ENCODE results near the gene VSIG10L2.

The VSIG10L2 gene

DNA sequence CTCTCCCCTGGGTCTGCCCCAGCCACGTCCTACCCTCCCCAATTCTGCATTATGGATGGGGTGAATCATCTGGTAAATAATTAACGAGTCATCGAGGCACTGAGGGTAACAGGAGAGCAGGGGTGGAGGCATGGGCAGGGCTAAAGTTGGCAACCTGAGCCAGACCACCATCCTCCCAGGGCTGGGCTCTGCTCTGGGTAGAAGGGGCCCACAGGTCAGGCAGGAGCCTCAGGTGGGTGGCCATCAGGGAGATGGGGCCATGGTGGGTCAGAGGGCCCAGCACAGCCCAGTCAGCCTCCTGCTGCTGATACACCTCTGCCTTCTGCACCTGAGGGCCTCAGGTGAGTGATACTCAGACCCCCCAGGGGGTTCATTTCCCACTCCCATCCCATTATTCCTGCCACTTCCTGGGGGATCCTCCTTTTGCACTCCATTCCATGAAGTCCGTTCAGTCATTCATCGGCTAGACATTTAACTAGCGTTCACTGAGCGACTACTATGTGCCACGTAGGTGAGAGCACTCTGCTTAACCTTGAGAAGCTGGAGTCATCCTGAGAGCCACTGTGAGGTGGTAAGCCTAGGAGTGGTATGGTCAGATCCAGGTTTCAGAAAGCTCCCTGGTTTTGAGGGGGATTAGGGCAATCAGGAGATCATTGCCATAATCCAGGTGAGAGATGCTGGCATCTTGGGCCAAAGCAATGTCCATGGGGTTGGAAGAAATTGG lies at the start of gene VSIG10L2:
TSS of gene VSIG10L2 (plus strand) at position 248 of the 724 bp plus-strand sequence. CDS start at position 260, 12 bp downstream.
- no peak within 1 kb of the TSS for H3K4me3 ChIP-seq (ENCODE audit: low read depth, low read length)
- TF ChIP-seq, protein P1, sequence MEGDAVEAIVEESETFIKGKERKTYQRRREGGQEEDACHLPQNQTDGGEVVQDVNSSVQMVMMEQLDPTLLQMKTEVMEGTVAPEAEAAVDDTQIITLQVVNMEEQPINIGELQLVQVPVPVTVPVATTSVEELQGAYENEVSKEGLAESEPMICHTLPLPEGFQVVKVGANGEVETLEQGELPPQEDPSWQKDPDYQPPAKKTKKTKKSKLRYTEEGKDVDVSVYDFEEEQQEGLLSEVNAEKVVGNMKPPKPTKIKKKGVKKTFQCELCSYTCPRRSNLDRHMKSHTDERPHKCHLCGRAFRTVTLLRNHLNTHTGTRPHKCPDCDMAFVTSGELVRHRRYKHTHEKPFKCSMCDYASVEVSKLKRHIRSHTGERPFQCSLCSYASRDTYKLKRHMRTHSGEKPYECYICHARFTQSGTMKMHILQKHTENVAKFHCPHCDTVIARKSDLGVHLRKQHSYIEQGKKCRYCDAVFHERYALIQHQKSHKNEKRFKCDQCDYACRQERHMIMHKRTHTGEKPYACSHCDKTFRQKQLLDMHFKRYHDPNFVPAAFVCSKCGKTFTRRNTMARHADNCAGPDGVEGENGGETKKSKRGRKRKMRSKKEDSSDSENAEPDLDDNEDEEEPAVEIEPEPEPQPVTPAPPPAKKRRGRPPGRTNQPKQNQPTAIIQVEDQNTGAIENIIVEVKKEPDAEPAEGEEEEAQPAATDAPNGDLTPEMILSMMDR (IDR thresholded peaks at IDR 0.05; ENCODE audit: low read depth, low read length), result no peak
- TF ChIP-seq, protein P2, sequence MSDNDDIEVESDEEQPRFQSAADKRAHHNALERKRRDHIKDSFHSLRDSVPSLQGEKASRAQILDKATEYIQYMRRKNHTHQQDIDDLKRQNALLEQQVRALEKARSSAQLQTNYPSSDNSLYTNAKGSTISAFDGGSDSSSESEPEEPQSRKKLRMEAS (IDR thresholded peaks at IDR 0.05; ENCODE audit: low read depth, low read length), result no peak
- no peak for DNase-seq (ENCODE audit: low read depth)

DNA sequence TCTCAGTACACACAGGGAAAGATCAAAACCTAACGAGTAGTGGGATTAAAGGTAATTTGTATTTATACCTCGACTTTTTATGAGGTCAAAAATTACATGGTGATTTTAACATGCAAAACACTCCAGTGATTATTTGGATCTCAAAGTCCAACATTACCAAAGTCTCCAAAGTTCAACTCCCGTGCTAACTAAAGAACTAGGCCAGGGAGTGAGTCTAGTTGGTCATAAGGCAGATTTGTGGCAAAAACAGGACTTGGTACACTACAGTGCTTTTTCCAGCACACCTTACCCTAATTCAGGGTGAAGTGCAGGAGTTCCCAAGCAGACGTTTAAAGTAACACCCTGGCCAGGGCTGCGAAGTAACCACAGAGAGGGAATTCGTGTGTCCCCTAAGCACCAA lies 44.0 kb upstream of the VSIG10L2 start:
- H3K4me3 ChIP-seq (ENCODE audit: low read depth, low read length), result peak overlapping the region; percentile 92
- peak; percentile 15 for DNase-seq (ENCODE audit: low read depth)
- TF ChIP-seq, protein P1 (IDR thresholded peaks at IDR 0.05; ENCODE audit: low read depth, low read length), result no peak
- TF ChIP-seq, protein P2 (IDR thresholded peaks at IDR 0.05; ENCODE audit: low read depth, low read length), result no peak
- TF ChIP-seq MYC (IDR thresholded peaks at IDR 0.05; ENCODE audit: low read depth, low read length) (no peak), POLR2A (IDR thresholded peaks at IDR 0.05; ENCODE audit: extremely low read depth, insufficient read length) (no peak)

DNA sequence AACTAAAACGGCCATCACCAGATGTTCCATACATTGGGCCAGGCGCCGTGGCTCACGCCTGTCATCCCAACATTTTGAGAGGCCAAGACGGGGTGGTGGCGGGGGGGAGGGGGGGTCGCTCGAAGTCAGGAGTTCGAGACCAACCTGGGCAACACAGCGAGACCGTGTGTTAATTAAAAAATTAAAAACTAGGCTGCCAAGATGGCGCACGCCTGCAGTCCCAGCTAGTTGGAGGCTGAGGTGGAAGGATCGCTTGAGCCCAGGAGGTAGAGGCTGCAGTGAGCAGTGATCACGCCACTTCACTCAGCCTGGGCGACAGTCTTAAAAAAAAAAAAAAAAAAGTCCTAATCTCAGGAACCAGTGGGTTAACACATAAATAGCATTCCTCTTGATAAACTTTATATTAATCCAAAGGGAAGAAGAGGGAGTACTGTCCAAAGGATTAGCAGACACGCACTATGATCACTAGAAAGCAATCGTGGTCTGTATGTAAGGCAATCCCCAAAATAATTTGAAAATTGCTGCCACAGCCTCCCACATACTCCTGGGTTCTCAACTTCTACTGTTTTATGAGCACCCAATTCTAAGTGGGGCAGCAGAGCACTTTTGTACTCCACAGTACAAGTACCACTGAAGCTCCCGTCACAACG lies 43.4 kb upstream of the VSIG10L2 start:
- H3K4me3 ChIP-seq (ENCODE audit: low read depth, low read length), result peak overlapping the region; percentile 92
- TF ChIP-seq MYC (IDR thresholded peaks at IDR 0.05; ENCODE audit: low read depth, low read length) (no peak), POLR2A (IDR thresholded peaks at IDR 0.05; ENCODE audit: extremely low read depth, insufficient read length) (no peak)
- TF ChIP-seq, protein P1 (IDR thresholded peaks at IDR 0.05; ENCODE audit: low read depth, low read length), result no peak
- TF ChIP-seq, protein P2 (IDR thresholded peaks at IDR 0.05; ENCODE audit: low read depth, low read length), result no peak
- DNase-seq (ENCODE audit: low read depth), result no peak

DNA sequence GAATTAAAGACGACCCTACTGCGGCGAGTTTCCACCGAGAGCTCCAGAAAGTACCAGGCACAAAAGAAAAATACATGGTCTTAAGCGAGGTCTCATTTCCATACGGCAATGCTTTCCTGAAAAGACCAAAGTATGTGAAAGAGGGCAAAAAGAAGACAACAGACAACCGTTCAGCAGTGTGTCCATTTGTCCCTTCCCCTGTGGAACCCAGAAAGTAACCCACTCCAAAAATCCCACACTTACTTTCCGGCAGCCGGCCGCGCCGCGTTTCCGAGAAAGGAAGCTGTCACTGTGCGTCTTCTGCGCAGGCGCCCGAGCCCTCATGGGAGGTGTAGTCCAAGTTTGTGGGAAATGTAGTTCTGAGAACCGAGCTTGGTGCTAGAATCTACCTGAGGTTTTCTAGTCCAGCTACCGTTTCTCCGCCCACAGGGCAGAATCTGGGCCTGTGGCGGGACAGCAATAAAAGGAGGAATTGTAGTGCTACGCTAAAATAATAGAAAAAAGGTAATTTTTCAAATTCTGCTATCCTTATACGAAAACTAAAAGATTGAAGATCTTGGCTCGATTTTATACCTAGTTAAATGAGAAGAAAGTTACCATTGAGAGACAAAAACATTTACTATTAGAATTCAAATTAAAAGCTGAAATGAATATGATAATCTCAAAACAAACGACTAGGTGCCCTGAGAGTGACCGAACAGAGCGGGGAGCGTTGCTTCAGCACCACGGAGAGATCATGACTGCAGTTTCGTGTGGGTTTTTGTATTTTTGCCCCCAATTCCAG lies 42.7 kb upstream of the VSIG10L2 start, which contains the start of gene PUS3:
TSS of gene PUS3 (minus strand) at position 280 of the 784 bp plus-strand sequence. CDS start 6,922 bp downstream, outside the sequence.
- TF ChIP-seq MYC (IDR thresholded peaks at IDR 0.05; ENCODE audit: low read depth, low read length) (no peak), POLR2A (IDR thresholded peaks at IDR 0.05; ENCODE audit: extremely low read depth, insufficient read length) (peak; percentile 77)
- TF ChIP-seq, protein P2 (IDR thresholded peaks at IDR 0.05; ENCODE audit: low read depth, low read length), result peak; percentile 13; the same call in 1 of the 2 replicates
- TF ChIP-seq, protein P1 (IDR thresholded peaks at IDR 0.05; ENCODE audit: low read depth, low read length), result no peak
- peak; percentile 87 for DNase-seq (ENCODE audit: low read depth)

DNA sequence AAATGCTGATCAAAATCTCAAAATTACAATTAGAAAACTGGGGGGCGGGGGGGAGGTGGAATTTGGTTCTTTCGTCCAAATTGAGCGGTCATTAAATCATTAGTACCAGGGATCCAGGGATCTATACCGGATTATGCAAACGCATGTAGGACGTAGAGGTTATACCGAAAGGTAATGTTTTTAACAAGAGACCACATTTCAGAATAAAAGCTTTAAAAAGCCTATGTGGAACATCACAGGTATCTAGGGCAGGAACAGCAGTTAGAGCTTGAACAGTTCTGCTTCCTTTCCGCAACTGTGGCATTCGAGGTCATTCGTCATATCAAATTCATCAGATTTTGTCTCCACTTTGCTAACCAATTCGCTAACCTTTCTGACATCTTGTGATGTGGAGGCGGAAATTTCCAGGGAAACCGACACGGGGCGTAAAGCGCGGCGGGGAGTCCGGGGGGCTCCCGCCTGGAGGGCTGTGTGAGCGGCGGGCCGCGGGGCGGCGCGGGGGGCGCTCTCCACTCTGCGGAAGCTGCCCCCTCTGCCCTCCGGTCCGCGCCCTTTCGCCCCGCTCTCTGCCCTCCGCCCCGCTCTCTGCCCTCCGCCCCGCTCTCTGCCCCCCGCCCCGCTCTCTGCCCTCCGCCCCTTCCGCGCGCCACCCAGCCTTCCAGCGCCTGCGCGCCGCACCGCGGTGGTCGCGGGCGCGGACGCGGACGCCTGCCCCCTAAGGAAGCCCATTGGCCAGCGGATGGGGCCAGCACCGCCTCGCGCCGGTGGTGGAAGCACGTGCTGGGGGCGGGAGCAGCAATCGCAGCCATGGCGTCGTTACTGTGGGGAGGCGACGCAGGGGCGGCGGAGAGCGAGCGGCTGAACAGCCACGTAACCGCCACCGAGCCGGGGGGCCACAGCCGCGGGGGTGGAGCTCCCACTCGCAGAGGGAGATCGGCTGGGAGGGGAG lies 41.9 kb upstream of the VSIG10L2 start, which contains the start of gene DDX25:
TSS of gene DDX25 (plus strand) at position 798 of the 949 bp plus-strand sequence. CDS start at position 808, 10 bp downstream.
- DNase-seq (ENCODE audit: low read depth), result no peak
- peak within 1 kb of the TSS; percentile 92 for H3K4me3 ChIP-seq (ENCODE audit: low read depth, low read length)
- TF ChIP-seq MYC (IDR thresholded peaks at IDR 0.05; ENCODE audit: low read depth, low read length) (no peak), POLR2A (IDR thresholded peaks at IDR 0.05; ENCODE audit: extremely low read depth, insufficient read length) (no peak)
- TF ChIP-seq, protein P1 (IDR thresholded peaks at IDR 0.05; ENCODE audit: low read depth, low read length), result no peak
- TF ChIP-seq, protein P2 (IDR thresholded peaks at IDR 0.05; ENCODE audit: low read depth, low read length), result no peak

More for the DNA sequence above, 42.7 kb upstream of the VSIG10L2 start, which contains the start of gene PUS3:
- H3K4me3 ChIP-seq (ENCODE audit: low read depth, low read length), result peak within 1 kb of the TSS; percentile 92
